Erythroblast (primary cell): ENCODE measurements around the gene DLG2.

ENCODE experiments used
- GATA1 ChIP-seq: IDR thresholded peaks from 2 replicates; pipeline ENCODE4 v1.6.1; 2011; ENCODE audit warnings: low read depth, mild to moderate bottlenecking, control low read depth, low read length, moderate library complexity
- POLR2A ChIP-seq: IDR thresholded peaks from 2 replicates; pipeline ENCODE4 v1.6.1; 2011; ENCODE audit warnings: mild to moderate bottlenecking, low read length

GRCh38 chr11:83608571-83608970 is 2018.6 kb downstream of the DLG2 start:
- TF ChIP-seq POLR2A = no peak
- TF ChIP-seq GATA1 = no peak
